OCI-LY7 (cell line): Measurements from ENCODE around the gene CELF6. TPM values are rescaled to one million over a fixed set of nuclear protein-coding genes. Genes with fewer than 3 reads are reported as not detected.

Experiments
- BruUV-seq: library from RNA; stranded (reverse); fragments of 400-500 nt; replicated peaks from 2 replicates; lab custom pipeline; 2021; lab: Mats Ljungman, UMichigan
- CTCF ChIA-PET: fragments of 300-600 bp; sonication (Branson Sonifier 250); formaldehyde crosslinking; loops from one replicate; lab custom pipeline; 2022; ENCODE audit warnings: antibody characterized with exemption; ENCODE audit not compliant: unreplicated experiment; lab: Charles Lee
- POLR2A ChIA-PET: fragments of 300-600 bp; sonication (Branson Sonifier 250); formaldehyde crosslinking; loops from one replicate; lab custom pipeline; 2022; ENCODE audit warnings: antibody characterized with exemption; lab: Charles Lee
- DNase-seq: peaks from one replicate; pipeline ENCODE4 v3.0.0-alpha.2; 2015; ENCODE audit warnings: low spot score
- H2AFZ ChIP-seq: fragments of 200-600 bp; sonication (generic), shearing (Covaris generic); 2 replicates; pipeline ENCODE4 v1.6.1; 2014; ENCODE audit warnings: mild to moderate bottlenecking, antibody characterized with exemption, low read length, moderate library complexity
- H3K27ac ChIP-seq: fragments of 200-600 bp; sonication (generic); 2 replicates; pipeline ENCODE4 v1.5.1; 2014; ENCODE audit warnings: mixed run types, low read depth, mild to moderate bottlenecking, moderate library complexity, low read length, inconsistent platforms; ENCODE audit not compliant: poor library complexity, severe bottlenecking
- H3K36me3 ChIP-seq: fragments of 200-600 bp; sonication (generic); 2 replicates; pipeline ENCODE4 v1.6.1; 2014; ENCODE audit warnings: mild to moderate bottlenecking, antibody characterized with exemption, low read length, moderate library complexity, mixed read lengths; ENCODE audit not compliant: insufficient read depth
- H3K4me1 ChIP-seq: fragments of 200-600 bp; sonication (generic); 2 replicates; pipeline ENCODE4 v1.5.1; 2014; ENCODE audit warnings: mild to moderate bottlenecking, low read length; ENCODE audit not compliant: insufficient read depth, poor library complexity, severe bottlenecking
- H3K4me2 ChIP-seq: fragments of 200-600 bp; sonication (generic); 2 replicates; pipeline ENCODE4 v1.6.1; 2014; ENCODE audit warnings: mild to moderate bottlenecking, low read length
- H3K4me3 ChIP-seq: fragments of 200-600 bp; sonication (generic); 2 replicates; pipeline ENCODE4 v1.5.1; 2014; ENCODE audit warnings: mild to moderate bottlenecking, low read depth, low read length; ENCODE audit not compliant: poor library complexity, severe bottlenecking
- H3K79me2 ChIP-seq: fragments of 200-600 bp; sonication (generic); 2 replicates; pipeline ENCODE4 v1.6.1; 2016; ENCODE audit warnings: low read depth, mild to moderate bottlenecking, low read length, moderate library complexity, mixed read lengths; ENCODE audit not compliant: insufficient read depth
- H3K9me2 ChIP-seq: fragments of 200-600 bp; sonication (generic); 2 replicates; pipeline ENCODE4 v1.6.1; 2016; ENCODE audit warnings: mild to moderate bottlenecking, low read length, mixed read lengths; ENCODE audit not compliant: insufficient read depth
- H3K9me3 ChIP-seq: fragments of 200-600 bp; sonication (generic); 2 replicates; pipeline ENCODE4 v1.6.1; 2014; ENCODE audit warnings: mild to moderate bottlenecking, mixed run types, low read length, mixed read lengths
- H4K20me1 ChIP-seq: fragments of 200-600 bp; sonication (generic); 2 replicates; pipeline ENCODE4 v1.6.1; 2014; ENCODE audit warnings: mild to moderate bottlenecking, antibody characterized with exemption, low read length, moderate library complexity, mixed read lengths; ENCODE audit not compliant: insufficient read depth
- CTCF ChIP-seq: fragments of 200-600 bp; sonication (generic); conservative IDR thresholded peaks from 2 replicates; pipeline ENCODE4 v1.5.1; 2014; ENCODE audit warnings: mild to moderate bottlenecking, antibody characterized with exemption, low read length, moderate library complexity, mixed read lengths
- EZH2phosphoT487 ChIP-seq: fragments of 200-600 bp; sonication (generic); IDR thresholded peaks from 2 replicates; pipeline ENCODE4 v1.6.1; 2018; ENCODE audit warnings: low read depth, borderline replicate concordance, mild to moderate bottlenecking, mixed run types, antibody characterized with exemption, low read length, moderate library complexity, mixed read lengths
- intact Hi-C: fragments of 100-400 bp; cut with micrococcal nuclease; formaldehyde crosslinking; loops from one replicate; pipeline ENCODE4 v1.10.0; 2022; ENCODE audit not compliant: unreplicated experiment
- total RNA-seq, 2 experiments: library from RNA; depleted of rRNA in 1 of 2; stranded (reverse); fragments of >200 nt in 1 of 2; shearing (Covaris generic) in 1 of 2; gene quantifications; 2 replicates each; pipeline ENCODE4 v1.2.3, GENCODE V29; 2014 to 2022

CELF6 gene
- total RNA-seq, 2 experiments from 2014 or later = 0.78 to 0.79 TPM

GRCh38 chr15:72334842-72335241, 14.9 kb upstream of the CELF6 start:
- Histone ChIP-seq H3K27ac (no peak overlapping the region), H3K9me2 (no peaks in the 10 kb centered on the region), H3K4me1 (no peaks in the 10 kb centered on the region), H3K4me3 (no peak overlapping the region), H3K79me2 (no peaks in the 10 kb centered on the region), H3K4me2 (no peak overlapping the region), H3K36me3 (no peaks in the 10 kb centered on the region), H3K9me3 (no peaks in the 10 kb centered on the region), H4K20me1 (no peaks in the 10 kb centered on the region), H2AFZ (no peak overlapping the region)
- ChIA-PET POLR2A (no interaction called here), CTCF (no interaction called here)
- TF ChIP-seq CTCF (no peak), EZH2phosphoT487 (no peak)
- no peak for DNase-seq
- BruUV-seq = no TSS peak
- intact Hi-C loops = no loop called here

GRCh38 chr15:72331021-72331420, 11.1 kb upstream of the CELF6 start:
- BruUV-seq = no TSS peak
- Histone ChIP-seq H4K20me1 (no peaks in the 10 kb centered on the region), H3K4me2 (no peak overlapping the region), H3K9me2 (no peaks in the 10 kb centered on the region), H3K36me3 (no peaks in the 10 kb centered on the region), H2AFZ (no peak overlapping the region), H3K4me1 (no peaks in the 10 kb centered on the region), H3K79me2 (no peaks in the 10 kb centered on the region), H3K4me3 (no peak overlapping the region), H3K27ac (no peak overlapping the region), H3K9me3 (no peaks in the 10 kb centered on the region)
- no peak for DNase-seq
- intact Hi-C loops = no loop called here
- TF ChIP-seq CTCF (no peak), EZH2phosphoT487 (no peak)
- CTCF ChIA-PET = no interaction called here
- POLR2A ChIA-PET = interaction anchor here (0.7 kb wide), 2 partner anchors 142 to 266 kb away, joined by 3 read pairs; no protein-coding TSS in a partner anchor

- Histone ChIP-seq H3K4me2 (no peak overlapping the region), H3K79me2 (no peaks in the 10 kb centered on the region), H2AFZ (no peak overlapping the region), H3K9me2 (no peaks in the 10 kb centered on the region), H3K36me3 (no peaks in the 10 kb centered on the region), H3K4me1 (no peaks in the 10 kb centered on the region), H4K20me1 (no peaks in the 10 kb centered on the region), H3K4me3 (no peak overlapping the region), H3K9me3 (peaks cover 8% of the 10 kb centered on the region; the same call in 1 of the 2 replicates), H3K27ac (no peak overlapping the region)
- POLR2A ChIA-PET = no interaction called here
- TSS peak; percentile 49 for BruUV-seq
- TF ChIP-seq CTCF (no peak), EZH2phosphoT487 (no peak)
- no peak for DNase-seq
- intact Hi-C loops = no loop called here
- CTCF ChIA-PET = no interaction called here
These were observed 3.8 kb upstream of the CELF6 start for GRCh38 chr15:72323752-72324151.
